ENCODE data around the gene GPC5. TPM values are rescaled to one million over a fixed set of nuclear protein-coding genes. Genes with fewer than 3 reads are reported as not detected.

GPC5 gene
- total and polyA plus RNA-seq, 2 of the 8 experiments (the other 6 are each of a cell fraction or from before 2014, with no cell fraction given): 0.20 to 0.39 TPM

DNA sequence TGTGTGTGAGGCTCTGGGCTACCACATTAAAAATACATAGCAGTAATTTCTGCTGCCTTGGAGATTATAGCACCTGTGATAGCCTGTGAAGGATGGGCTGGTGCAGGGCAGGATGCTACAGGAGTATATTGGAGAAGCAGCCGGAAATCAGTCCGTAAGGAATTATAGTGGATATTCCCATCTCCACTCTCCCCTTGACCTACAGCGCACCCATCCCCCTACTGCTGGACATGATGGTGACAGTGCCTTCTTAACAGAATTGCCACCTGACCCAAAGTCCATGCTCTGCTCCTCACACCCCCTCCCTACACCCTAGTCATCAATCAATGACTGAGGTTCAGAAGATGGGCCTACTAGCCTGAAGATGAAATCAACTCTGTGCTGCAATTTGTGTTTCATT is 376.0 kb downstream of the GPC5 start (continued):
- TF ChIP-seq, protein P1, sequence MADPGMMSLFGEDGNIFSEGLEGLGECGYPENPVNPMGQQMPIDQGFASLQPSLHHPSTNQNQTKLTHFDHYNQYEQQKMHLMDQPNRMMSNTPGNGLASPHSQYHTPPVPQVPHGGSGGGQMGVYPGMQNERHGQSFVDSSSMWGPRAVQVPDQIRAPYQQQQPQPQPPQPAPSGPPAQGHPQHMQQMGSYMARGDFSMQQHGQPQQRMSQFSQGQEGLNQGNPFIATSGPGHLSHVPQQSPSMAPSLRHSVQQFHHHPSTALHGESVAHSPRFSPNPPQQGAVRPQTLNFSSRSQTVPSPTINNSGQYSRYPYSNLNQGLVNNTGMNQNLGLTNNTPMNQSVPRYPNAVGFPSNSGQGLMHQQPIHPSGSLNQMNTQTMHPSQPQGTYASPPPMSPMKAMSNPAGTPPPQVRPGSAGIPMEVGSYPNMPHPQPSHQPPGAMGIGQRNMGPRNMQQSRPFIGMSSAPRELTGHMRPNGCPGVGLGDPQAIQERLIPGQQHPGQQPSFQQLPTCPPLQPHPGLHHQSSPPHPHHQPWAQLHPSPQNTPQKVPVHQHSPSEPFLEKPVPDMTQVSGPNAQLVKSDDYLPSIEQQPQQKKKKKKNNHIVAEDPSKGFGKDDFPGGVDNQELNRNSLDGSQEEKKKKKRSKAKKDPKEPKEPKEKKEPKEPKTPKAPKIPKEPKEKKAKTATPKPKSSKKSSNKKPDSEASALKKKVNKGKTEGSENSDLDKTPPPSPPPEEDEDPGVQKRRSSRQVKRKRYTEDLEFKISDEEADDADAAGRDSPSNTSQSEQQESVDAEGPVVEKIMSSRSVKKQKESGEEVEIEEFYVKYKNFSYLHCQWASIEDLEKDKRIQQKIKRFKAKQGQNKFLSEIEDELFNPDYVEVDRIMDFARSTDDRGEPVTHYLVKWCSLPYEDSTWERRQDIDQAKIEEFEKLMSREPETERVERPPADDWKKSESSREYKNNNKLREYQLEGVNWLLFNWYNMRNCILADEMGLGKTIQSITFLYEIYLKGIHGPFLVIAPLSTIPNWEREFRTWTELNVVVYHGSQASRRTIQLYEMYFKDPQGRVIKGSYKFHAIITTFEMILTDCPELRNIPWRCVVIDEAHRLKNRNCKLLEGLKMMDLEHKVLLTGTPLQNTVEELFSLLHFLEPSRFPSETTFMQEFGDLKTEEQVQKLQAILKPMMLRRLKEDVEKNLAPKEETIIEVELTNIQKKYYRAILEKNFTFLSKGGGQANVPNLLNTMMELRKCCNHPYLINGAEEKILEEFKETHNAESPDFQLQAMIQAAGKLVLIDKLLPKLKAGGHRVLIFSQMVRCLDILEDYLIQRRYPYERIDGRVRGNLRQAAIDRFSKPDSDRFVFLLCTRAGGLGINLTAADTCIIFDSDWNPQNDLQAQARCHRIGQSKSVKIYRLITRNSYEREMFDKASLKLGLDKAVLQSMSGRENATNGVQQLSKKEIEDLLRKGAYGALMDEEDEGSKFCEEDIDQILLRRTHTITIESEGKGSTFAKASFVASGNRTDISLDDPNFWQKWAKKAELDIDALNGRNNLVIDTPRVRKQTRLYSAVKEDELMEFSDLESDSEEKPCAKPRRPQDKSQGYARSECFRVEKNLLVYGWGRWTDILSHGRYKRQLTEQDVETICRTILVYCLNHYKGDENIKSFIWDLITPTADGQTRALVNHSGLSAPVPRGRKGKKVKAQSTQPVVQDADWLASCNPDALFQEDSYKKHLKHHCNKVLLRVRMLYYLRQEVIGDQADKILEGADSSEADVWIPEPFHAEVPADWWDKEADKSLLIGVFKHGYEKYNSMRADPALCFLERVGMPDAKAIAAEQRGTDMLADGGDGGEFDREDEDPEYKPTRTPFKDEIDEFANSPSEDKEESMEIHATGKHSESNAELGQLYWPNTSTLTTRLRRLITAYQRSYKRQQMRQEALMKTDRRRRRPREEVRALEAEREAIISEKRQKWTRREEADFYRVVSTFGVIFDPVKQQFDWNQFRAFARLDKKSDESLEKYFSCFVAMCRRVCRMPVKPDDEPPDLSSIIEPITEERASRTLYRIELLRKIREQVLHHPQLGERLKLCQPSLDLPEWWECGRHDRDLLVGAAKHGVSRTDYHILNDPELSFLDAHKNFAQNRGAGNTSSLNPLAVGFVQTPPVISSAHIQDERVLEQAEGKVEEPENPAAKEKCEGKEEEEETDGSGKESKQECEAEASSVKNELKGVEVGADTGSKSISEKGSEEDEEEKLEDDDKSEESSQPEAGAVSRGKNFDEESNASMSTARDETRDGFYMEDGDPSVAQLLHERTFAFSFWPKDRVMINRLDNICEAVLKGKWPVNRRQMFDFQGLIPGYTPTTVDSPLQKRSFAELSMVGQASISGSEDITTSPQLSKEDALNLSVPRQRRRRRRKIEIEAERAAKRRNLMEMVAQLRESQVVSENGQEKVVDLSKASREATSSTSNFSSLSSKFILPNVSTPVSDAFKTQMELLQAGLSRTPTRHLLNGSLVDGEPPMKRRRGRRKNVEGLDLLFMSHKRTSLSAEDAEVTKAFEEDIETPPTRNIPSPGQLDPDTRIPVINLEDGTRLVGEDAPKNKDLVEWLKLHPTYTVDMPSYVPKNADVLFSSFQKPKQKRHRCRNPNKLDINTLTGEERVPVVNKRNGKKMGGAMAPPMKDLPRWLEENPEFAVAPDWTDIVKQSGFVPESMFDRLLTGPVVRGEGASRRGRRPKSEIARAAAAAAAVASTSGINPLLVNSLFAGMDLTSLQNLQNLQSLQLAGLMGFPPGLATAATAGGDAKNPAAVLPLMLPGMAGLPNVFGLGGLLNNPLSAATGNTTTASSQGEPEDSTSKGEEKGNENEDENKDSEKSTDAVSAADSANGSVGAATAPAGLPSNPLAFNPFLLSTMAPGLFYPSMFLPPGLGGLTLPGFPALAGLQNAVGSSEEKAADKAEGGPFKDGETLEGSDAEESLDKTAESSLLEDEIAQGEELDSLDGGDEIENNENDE (IDR thresholded peaks at IDR 0.05; ENCODE audit: insufficient replicate concordance, low read length): no peak
- TF ChIP-seq KDM5A (IDR thresholded peaks at IDR 0.05; ENCODE audit: low read length) (no peak), CHD1 (IDR thresholded peaks at IDR 0.05; ENCODE audit: low read depth, low read length) (no peak), TAF1 (IDR thresholded peaks at IDR 0.05; ENCODE audit: low read depth, low read length) (no peak), TEAD4 (IDR thresholded peaks at IDR 0.05; ENCODE audit: low read depth, low read length) (no peak)

All from H1 (cell line).